HepG2 (cell line): ENCODE measurements around the gene LRRN3. TPM values are rescaled to one million over a fixed set of nuclear protein-coding genes. Genes with fewer than 3 reads are reported as not detected.

Source experiments
- ATAC-seq: fragments of 200-7000 bp; cut with Tn5 transposase; 3 replicates; pipeline ENCODE4 v1.9.1; 2020; ENCODE audit warnings: mild to moderate bottlenecking, moderate library complexity
- BruUV-seq: library from RNA; stranded (reverse); fragments of 400-500 nt; replicated peaks from 2 replicates; lab custom pipeline; 2021; lab: Mats Ljungman, UMichigan
- CTCF ChIA-PET: fragments of 300-600 bp; formaldehyde crosslinking; extraction: SDS; loops from one replicate; lab custom pipeline; 2021; ENCODE audit warnings: low total read pairs, inconsistent platforms, low intra/inter-chr PET ratio; lab: Yijun Ruan, JAX
- POLR2A ChIA-PET: fragments of 350-600 bp; sonication (Branson Sonifier 250); formaldehyde crosslinking; loops from one replicate; lab custom pipeline; 2020; ENCODE audit warnings: antibody characterized with exemption, inconsistent platforms; lab: Yijun Ruan, JAX
- DNase-seq: peaks from one replicate; pipeline ENCODE4 v3.0.0-alpha.2; 2015; ENCODE audit warnings: low spot score
- FAIRE-seq: peaks from 3 replicates; lab custom pipeline; 2011; peaks lifted over from hg19 to GRCh38; lab: Jason Lieb, UNC
- H2AFZ ChIP-seq: one replicate; pipeline ENCODE4 v1.6.1; 2011; ENCODE audit warnings: low read length, inconsistent platforms
- H3K27ac ChIP-seq: fragments of 300-600 bp; 3 replicates; pipeline ENCODE4 v1.8.0; 2011; ENCODE audit warnings: mixed run types, mild to moderate bottlenecking, mixed read lengths, low read length, inconsistent platforms; ENCODE audit not compliant: insufficient read depth; ENCODE audit errors: extremely low read length
- H3K27me3 ChIP-seq, 2 experiments: fragments of 200-600 bp in 1 of 2; 2 replicates in 1 of 2; 3 replicates in 1 of 2; pipeline versions ENCODE4 v1.6.0 to v1.8.0; 2011; ENCODE audit warnings: low read length in 2 of 2, mild to moderate bottlenecking in 2 of 2, moderate library complexity in 2 of 2, inconsistent platforms in 1 of 2; ENCODE audit not compliant: insufficient read depth in 2 of 2, control insufficient read depth in 1 of 2
- H3K36me3 ChIP-seq, 2 experiments: fragments of 200-600 bp in 1 of 2; replicated peaks in 1 of 2; 2 replicates in 1 of 2; 3 replicates in 1 of 2; pipeline versions ENCODE4 v1.5.1 to v1.8.0; 2011; ENCODE audit warnings: low read length in 2 of 2, inconsistent platforms in 1 of 2; ENCODE audit not compliant: insufficient read depth in 2 of 2, control insufficient read depth in 1 of 2
- H3K4me1 ChIP-seq: 2 replicates; pipeline ENCODE4 v1.5.1; 2012; ENCODE audit warnings: low read length, inconsistent platforms; ENCODE audit not compliant: insufficient read depth
- H3K4me2 ChIP-seq: 2 replicates; pipeline ENCODE4 v1.6.0; 2011; ENCODE audit warnings: low read depth, low read length, inconsistent platforms
- H3K4me3 ChIP-seq, 3 experiments: fragments of 200-600 bp in 1 of 3; sonication (generic), shearing (Covaris generic) in 1 of 3; replicated peaks in 1 of 3; 2 replicates each; pipeline ENCODE4 v1.5.1; 2011 to 2016; ENCODE audit warnings: low read length in 3 of 3, inconsistent platforms in 2 of 3, low read depth in 2 of 3, mild to moderate bottlenecking in 2 of 3, control low read depth in 1 of 3, mixed read lengths in 1 of 3; ENCODE audit not compliant: insufficient read depth in 1 of 3
- H3K79me2 ChIP-seq: one replicate; pipeline ENCODE4 v1.6.1; 2011; ENCODE audit warnings: low read length, inconsistent platforms; ENCODE audit not compliant: insufficient read depth
- H3K9ac ChIP-seq: 2 replicates; pipeline ENCODE4 v1.6.0; 2011; ENCODE audit warnings: mild to moderate bottlenecking, low read depth, low read length, inconsistent platforms; ENCODE audit not compliant: insufficient read depth
- H3K9me3 ChIP-seq: 2 replicates; pipeline ENCODE4 v1.5.1; 2012; ENCODE audit warnings: mild to moderate bottlenecking, low read length
- H4K20me1 ChIP-seq: 2 replicates; pipeline ENCODE4 v1.6.0; 2011; ENCODE audit warnings: inconsistent platforms, mild to moderate bottlenecking, low read length, moderate library complexity; ENCODE audit not compliant: insufficient read depth
- ARNT2 ChIP-seq: sonication (generic); formaldehyde crosslinking; IDR thresholded peaks from 2 replicates; pipeline ENCODE4 v1.8.0; 2022; ENCODE audit warnings: mild to moderate bottlenecking, low read depth, missing genetic modification reagents, moderate library complexity
- ASH2L ChIP-seq: fragments of 300-600, 200-600 bp; sonication (generic); IDR thresholded peaks from 2 replicates; pipeline ENCODE4 v1.7.0; 2017; ENCODE audit warnings: low read depth, mild to moderate bottlenecking, moderate library complexity, mixed read lengths, low read length; ENCODE audit not compliant: insufficient read length
- MTF2 ChIP-seq: sonication (generic); formaldehyde crosslinking; IDR thresholded peaks from 2 replicates; pipeline ENCODE4 v1.5.0; 2020; ENCODE audit warnings: missing genetic modification reagents, borderline replicate concordance
- NCOA5 ChIP-seq: sonication (generic); formaldehyde crosslinking; IDR thresholded peaks from 2 replicates; pipeline ENCODE4 v1.4.0; 2020; ENCODE audit warnings: missing genetic modification reagents
- ZNF160 ChIP-seq: sonication (generic); formaldehyde crosslinking; IDR thresholded peaks from 2 replicates; pipeline ENCODE4 v1.8.0; 2022; ENCODE audit warnings: mild to moderate bottlenecking, inconsistent platforms, missing genetic modification reagents
- WGBS: methylation state at CpG from one replicate; pipeline ENCODE4 v1.1.6; 2017; ENCODE audit warnings: low lambda C conversion rate; 5-methylcytosine and 5-hydroxymethylcytosine counted together
- in situ Hi-C: cut with HindIII; loops from 2 replicates; pipeline ENCODE4 v1.10.0; 2017; ENCODE audit warnings: low pct_unique_long_range_greater_than_20kb; ENCODE audit not compliant: extremely low pct_ligation_motif_present
- intact Hi-C: fragments of 100-400 bp; cut with micrococcal nuclease; formaldehyde crosslinking; loops from one replicate; pipeline ENCODE4 v1.10.0; 2022; ENCODE audit not compliant: unreplicated experiment
- polyA plus RNA-seq, 8 experiments: library from polyadenylated mRNA; depleted of rRNA in 3 of 8; stranded (reverse) in 7 of 8; unstranded in 1 of 8; fragments of >200 nt; fragmentation: Illumina TruSeq in 4 of 8; extraction: Trizol in 4 of 8; gene quantifications; 2 replicates each; pipeline versions ENCODE4 v1.2.1 to v1.2.3, GENCODE V29; 2011 to 2016; ENCODE audit warnings: low read depth in 4 of 8, missing spikeins in 1 of 8, mixed read lengths in 1 of 8; ENCODE audit not compliant: insufficient read depth in 1 of 8
- total RNA-seq, 5 experiments: library from RNA; depleted of rRNA; stranded (reverse); fragments of >200 nt; fragmentation: Illumina TruSeq; extraction: Trizol; gene quantifications; 2 replicates each; pipeline ENCODE4 v1.2.3, GENCODE V29; 2016; ENCODE audit warnings: low read depth in 1 of 5
- TF ChIP-seq, protein P1 (sequence below): IDR thresholded peaks from 2 replicates; pipeline ENCODE4 v1.6.1; 2018; ENCODE audit warnings: missing genetic modification reagents, mild to moderate bottlenecking, missing compliant biosample characterization
- TF ChIP-seq, protein P2 (sequence below): sonication (generic); formaldehyde crosslinking; IDR thresholded peaks from 2 replicates; pipeline ENCODE4 v1.8.1; 2022; ENCODE audit warnings: low read depth, mild to moderate bottlenecking, missing genetic modification reagents
- TF ChIP-seq, protein P3 (sequence below): sonication (generic); formaldehyde crosslinking; IDR thresholded peaks from 2 replicates; pipeline ENCODE4 v1.5.1; 2020; ENCODE audit warnings: missing genetic modification reagents, mild to moderate bottlenecking, borderline replicate concordance

LRRN3 gene
- total and polyA plus RNA-seq, 2 of the 13 experiments (the other 11 are each of a cell fraction or from before 2014, with no cell fraction given): 0.07 TPM; not detected in 1

DNA sequence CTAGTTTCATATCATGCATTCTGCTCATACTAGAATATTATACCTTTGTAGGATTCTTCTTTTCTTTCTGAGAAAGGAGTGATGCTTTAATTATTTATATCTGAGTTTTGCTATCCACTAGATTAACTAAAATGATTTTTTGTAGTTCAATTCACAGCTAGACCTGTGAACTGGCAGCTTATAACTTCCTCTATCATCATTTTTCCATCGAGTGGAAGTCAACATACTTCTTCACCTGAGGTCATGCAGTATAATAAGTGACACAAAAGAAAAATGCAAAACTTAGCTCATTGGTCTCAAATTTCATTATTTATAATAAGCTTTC, 8.0 kb downstream of the LRRN3 start:
- 12% methylated on average over 1 of the region's 1 CpG for WGBS
- intact Hi-C loops: loop anchor here (1.0 to 10.0 kb wide), 3 partner anchors 264 to 1009 kb away; no protein-coding TSS in a partner anchor
- POLR2A ChIA-PET: no interaction called here
- TF ChIP-seq ASH2L (no peak), ZNF160 (no peak), ARNT2 (CRISPR knock-in tag) (no peak)
- TF ChIP-seq, protein P1, sequence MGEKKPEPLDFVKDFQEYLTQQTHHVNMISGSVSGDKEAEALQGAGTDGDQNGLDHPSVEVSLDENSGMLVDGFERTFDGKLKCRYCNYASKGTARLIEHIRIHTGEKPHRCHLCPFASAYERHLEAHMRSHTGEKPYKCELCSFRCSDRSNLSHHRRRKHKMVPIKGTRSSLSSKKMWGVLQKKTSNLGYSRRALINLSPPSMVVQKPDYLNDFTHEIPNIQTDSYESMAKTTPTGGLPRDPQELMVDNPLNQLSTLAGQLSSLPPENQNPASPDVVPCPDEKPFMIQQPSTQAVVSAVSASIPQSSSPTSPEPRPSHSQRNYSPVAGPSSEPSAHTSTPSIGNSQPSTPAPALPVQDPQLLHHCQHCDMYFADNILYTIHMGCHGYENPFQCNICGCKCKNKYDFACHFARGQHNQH (CRISPR knock-in tag): no peak
- TF ChIP-seq, all 625 proteins: peak for 0
- H3K79me2 ChIP-seq: no peaks in the 10 kb centered on the region
- CTCF ChIA-PET: interaction anchor here (1.5 kb wide), 1 partner anchor 1008 kb away, joined by 4 read pairs; no protein-coding TSS in a partner anchor
- no peak for ATAC-seq
- H3K27ac ChIP-seq: no peak overlapping the region
- no peaks in the 10 kb centered on the region for H3K36me3 ChIP-seq
- no peaks in the 10 kb centered on the region for H3K4me1 ChIP-seq
- H4K20me1 ChIP-seq: no peaks in the 10 kb centered on the region; the same call in 1 of the 2 replicates
- no peak for FAIRE-seq
- no peak for DNase-seq
- in situ Hi-C loops: loop anchor here (25.0 kb wide), 2 partner anchors 638 to 1012 kb away; no protein-coding TSS in a partner anchor
- H3K9me3 ChIP-seq: no peaks in the 10 kb centered on the region
- H3K4me2 ChIP-seq: no peak overlapping the region
- H3K9ac ChIP-seq: no peak overlapping the region
- no TSS peak for BruUV-seq
- H3K27me3 ChIP-seq: no peaks in the 10 kb centered on the region
- H3K4me3 ChIP-seq: no peak overlapping the region
- no peak overlapping the region for H2AFZ ChIP-seq

DNA sequence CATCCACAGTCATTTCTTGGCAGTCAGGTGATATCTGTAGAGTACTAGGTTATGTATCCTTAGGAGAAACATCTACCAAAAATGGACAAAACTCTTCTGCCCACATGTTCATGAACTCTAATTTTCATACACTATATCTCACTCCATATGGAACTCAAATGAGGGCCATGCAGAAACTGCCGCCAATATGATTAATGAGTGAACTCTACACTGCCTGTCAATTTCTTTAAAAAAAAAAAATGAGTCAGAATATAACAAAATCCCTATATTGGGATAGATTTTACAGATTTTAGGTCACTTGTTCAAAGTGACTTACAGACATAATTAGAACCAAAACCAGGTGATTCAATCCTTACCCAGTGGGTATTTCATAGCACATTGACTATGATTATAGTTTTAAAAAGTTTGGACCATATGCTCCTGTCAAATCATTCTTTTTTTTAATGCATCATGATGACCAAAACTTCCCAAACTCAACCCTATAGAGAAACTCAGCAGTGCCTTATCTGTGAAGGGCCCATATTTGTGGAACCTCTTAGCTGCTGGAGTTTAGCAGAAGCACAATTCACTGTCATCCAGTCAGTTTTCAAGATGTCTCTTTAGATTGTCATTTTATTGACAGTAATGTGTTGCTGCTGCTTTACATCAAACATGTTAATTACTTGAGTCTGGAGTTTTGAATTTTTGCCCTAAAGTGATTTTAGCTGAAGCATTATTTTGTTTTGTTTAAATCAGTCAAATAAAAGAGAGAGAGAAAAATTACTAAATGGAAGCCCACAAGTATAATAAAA, 11.1 kb downstream of the LRRN3 start:
- no peak for DNase-seq
- H3K27me3 ChIP-seq: no peaks in the 10 kb centered on the region
- POLR2A ChIA-PET: no interaction called here
- ATAC-seq: no peak
- intact Hi-C loops: no loop called here
- no TSS peak for BruUV-seq
- 97% methylated on average over 1 of the region's 1 CpG for WGBS
- no peak for TF ChIP-seq MTF2 (CRISPR knock-in tag)
- TF ChIP-seq, protein P2, sequence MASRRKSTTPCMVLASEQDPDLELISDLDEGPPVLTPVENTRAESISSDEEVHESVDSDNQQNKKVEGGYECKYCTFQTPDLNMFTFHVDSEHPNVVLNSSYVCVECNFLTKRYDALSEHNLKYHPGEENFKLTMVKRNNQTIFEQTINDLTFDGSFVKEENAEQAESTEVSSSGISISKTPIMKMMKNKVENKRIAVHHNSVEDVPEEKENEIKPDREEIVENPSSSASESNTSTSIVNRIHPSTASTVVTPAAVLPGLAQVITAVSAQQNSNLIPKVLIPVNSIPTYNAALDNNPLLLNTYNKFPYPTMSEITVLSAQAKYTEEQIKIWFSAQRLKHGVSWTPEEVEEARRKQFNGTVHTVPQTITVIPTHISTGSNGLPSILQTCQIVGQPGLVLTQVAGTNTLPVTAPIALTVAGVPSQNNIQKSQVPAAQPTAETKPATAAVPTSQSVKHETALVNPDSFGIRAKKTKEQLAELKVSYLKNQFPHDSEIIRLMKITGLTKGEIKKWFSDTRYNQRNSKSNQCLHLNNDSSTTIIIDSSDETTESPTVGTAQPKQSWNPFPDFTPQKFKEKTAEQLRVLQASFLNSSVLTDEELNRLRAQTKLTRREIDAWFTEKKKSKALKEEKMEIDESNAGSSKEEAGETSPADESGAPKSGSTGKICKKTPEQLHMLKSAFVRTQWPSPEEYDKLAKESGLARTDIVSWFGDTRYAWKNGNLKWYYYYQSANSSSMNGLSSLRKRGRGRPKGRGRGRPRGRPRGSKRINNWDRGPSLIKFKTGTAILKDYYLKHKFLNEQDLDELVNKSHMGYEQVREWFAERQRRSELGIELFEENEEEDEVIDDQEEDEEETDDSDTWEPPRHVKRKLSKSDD (CRISPR knock-in tag): no peak
- TF ChIP-seq, protein P3, sequence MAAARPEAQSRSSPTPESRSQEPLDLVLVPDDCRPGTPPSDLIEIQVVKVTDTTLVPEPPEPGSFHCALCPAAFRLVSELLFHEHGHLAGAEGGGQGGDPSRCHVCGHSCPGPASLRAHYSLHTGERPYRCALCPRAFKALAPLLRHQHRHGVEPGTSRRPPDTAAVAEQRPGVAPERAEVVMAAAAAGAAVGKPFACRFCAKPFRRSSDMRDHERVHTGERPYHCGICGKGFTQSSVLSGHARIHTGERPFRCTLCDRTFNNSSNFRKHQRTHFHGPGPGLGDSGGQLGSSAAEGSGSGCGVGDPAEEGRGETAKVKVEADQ (CRISPR knock-in tag): no peak
- TF ChIP-seq NCOA5 (CRISPR knock-in tag): no peak
- TF ChIP-seq, all 625 proteins: peak for 0
- H3K4me3 ChIP-seq: no peak overlapping the region
- in situ Hi-C loops: no loop called here
- H3K4me1 ChIP-seq: no peaks in the 10 kb centered on the region
- no peaks in the 10 kb centered on the region for H3K79me2 ChIP-seq
- no peaks in the 10 kb centered on the region for H3K36me3 ChIP-seq
- H3K9me3 ChIP-seq: no peaks in the 10 kb centered on the region
- no peak overlapping the region for H3K27ac ChIP-seq
- no peak overlapping the region for H3K4me2 ChIP-seq
- no peaks in the 10 kb centered on the region; the same call in 1 of the 2 replicates for H4K20me1 ChIP-seq
- H3K9ac ChIP-seq: no peak overlapping the region
- CTCF ChIA-PET: no interaction called here
- H2AFZ ChIP-seq: no peak overlapping the region
- FAIRE-seq: no peak
